GM12891 (cell line): ENCODE measurements around the gene SPATA3.

Source experiments
- POLR2A ChIP-seq: IDR thresholded peaks from 2 replicates; pipeline ENCODE4 v1.6.1; 2011; ENCODE audit warnings: low read depth, low read length, control low read depth
- POLR2AphosphoS5 ChIP-seq: IDR thresholded peaks from 2 replicates; pipeline ENCODE4 v1.6.1; 2011; ENCODE audit warnings: low read depth, low read length, control low read depth
- TAF1 ChIP-seq: IDR thresholded peaks from 2 replicates; pipeline ENCODE4 v1.6.1; 2011; ENCODE audit warnings: low read depth, low read length, control low read depth

DNA sequence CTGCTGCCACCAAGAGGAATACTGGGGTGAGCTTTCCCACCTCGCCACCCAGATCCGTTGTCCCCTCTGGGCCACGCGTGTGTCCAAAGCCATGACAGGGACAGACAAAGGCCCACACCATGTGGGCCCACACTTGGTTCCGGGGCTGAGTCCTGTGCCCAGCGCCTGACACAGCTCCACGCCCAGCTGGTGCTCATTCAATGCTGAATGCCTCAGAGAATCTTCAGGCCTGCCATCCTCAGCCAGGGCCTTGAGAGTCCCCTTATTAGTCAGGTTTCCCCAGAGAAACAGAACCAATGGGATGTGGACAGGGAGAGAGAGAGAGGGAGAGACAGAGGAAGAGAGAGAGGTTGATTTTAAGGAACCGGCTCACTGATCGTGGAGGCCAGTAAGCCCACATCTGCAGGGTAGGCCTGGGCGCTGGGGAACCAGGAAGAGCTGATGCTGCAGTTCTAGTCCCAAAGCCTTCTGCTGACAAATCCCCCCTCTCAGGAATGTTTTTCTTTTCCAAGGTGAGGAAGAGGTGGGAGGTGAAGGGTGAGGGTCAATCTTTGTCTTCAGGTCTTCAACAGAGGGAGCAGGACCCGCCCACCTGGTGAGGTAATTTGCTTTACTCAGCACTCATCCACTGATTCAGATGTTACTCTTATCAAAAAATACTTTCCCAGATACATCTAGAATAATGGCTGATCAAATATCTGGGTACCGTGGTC is 10.2 kb upstream of the SPATA3 start:
- TF ChIP-seq POLR2AphosphoS5, result peak; percentile 73
- no peak for TF ChIP-seq TAF1
- TF ChIP-seq POLR2A, result peak; percentile 46
